ENCODE results near the gene ASTL. TPM values are rescaled to one million over a fixed set of nuclear protein-coding genes. Genes with fewer than 3 reads are reported as not detected.

ASTL gene
- total RNA-seq, 1 donor from 2014 or later: 0.28 TPM

DNA sequence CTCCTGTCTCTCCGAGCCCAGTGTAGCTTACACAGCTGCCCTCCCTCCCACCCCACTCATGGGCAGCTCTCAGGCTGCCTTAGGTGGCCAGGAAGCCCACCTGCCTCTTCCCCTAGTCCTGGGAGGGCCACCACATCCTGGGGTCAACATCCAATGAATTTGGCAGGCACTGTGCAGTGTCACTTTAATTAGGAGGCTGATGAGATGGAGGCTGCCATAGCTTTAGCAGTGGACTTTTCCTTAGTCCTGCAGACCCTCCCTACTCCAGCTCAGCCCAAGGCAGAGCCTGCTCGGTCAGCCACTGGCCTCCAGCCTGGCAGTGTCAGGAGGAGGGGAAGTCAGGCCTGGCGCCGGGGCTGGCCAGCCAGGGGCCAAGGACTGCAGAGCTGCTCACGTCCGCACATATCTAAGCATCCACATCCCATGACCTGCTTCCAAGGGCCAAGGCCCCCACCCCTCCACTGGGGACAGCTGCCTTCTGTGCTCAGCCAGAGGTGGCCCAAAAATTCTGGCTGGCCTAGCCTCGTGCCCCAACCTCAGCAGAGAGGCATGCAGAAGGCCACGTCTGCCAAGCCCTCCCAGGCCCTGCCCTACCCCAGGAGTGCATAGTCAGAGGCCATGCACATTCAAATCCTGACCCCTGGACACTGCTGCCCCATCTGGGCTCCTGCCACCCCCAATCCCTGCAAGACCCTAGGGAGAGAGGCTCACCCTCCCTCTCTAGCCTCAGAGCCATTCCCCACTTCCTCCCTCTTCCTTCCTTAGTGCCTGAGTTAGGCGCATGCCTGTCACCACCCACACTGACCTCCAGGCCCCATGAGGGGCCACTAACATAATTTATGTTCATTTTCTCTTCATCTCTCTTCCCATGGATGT lies 55.0 kb downstream of the ASTL start:
- peak; percentile 38 for ATAC-seq

DNA sequence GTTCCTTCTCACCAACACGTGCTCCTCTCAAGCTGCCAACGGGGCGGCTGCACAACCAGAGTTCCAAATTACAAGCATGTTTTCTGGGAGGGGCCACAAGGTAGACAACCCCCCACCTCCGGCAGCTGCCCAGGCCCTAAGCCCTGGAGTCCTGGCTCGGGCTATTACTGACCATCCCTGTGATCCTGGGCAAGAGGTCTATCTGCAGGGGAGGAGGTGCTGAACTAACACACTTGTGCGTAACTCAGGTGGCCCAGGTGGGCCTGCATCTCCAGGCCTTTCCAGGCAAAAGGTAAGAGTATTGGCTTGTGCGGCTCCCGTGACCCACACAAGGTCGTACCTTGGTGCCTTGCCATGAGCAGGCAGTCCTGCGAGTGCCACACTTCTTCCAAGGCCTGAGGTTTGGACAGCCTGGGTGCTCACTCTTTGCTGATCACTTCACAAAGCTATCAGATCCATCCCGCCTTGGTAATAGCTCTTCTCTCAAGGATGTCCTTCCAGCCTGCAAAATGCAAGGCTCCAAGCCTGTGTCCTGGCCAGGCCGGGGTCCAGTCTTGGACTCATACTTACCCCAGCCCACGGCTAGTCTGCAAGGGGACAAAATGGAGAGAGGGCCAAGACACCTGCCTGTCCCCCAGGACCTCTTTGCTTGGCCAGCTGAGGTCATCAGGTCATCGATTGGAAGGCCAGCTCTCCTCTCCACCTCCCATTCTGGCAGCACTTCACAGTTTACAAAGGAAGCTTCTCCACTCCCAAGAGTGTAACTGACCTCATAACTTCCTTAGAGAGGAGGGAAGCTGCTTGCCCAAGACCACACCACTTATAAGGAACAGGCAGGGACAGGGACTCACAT lies 55.9 kb downstream of the ASTL start:
- ATAC-seq: no peak

GRCh38 chr2:96081042-96081441 lies 57.3 kb downstream of the ASTL start:
- no peak for ATAC-seq

DNA sequence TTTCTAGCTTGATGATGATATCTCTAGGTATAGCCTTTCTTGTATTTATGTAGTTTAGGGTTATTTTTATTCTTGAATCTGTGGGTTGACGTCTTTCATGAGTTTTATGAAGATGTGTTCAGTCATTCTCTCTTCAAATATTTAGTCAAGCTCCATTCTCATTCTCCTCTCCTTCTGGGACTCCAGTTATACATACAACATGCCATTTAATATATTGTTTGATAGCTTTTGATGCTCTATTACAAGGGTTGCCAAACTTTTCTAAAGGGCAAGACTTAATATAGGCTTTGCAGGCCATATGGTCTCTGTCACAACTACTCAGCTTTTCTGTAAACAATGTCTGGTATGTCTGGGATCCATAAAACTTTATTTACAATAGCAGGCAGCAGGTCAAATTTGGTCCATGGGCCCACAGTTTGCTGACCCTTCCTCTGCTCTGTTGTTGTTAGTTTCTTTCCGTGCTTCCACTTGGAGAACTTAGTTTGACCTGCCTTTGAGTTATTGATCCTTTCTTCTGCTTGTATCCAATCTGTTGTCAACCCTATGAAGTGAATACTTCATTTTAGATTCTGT lies 63.0 kb downstream of the ASTL start:
- no peak for ATAC-seq

- no peak for ATAC-seq
Observed at GRCh38 chr2:96074156-96074555, 64.1 kb downstream of the ASTL start.

DNA sequence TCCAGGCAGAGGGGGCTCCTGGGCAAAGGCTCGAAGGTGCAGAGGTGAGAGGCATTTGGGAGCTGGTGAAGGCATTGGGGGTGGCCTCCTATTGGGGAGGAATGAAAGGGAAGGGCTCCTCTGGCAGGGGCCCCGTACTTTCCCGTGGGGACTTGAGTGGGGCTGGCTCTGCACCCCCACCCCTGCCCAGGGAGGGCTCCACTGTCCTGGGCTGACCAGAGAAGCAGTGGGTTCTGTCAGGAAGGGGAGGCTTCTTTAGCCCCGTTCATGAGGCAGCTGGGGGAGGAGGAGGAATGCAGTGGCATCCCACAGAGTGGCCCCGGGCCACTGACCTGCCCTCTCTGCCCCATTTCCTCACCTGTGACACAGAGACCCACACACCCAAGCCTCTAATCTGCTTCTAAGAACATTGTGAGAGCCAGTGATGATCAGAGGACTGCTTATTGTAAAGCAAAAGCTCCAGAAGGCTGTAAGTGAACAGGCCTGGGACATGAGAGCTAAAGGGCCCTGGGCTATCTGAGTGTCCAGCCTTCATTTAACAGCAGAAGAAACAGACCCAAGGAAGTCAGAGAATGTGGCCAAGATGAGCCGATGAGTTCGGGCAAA lies 65.0 kb downstream of the ASTL start:
- ATAC-seq: no peak

Other genes starting within 250 kb of the ASTL start
- 9.6 TPM for gene ANKRD36C, start 146.7 kb downstream of the ASTL start, total RNA-seq
- gene GPAT2, start 103.6 kb downstream of the ASTL start, total RNA-seq: 0.44 TPM
- gene ADRA2B, start 21.9 kb downstream of the ASTL start, total RNA-seq: not detected
- gene DUSP2, start 6.9 kb upstream of the ASTL start, total RNA-seq: 1.8 TPM
- gene STARD7, start 70.3 kb upstream of the ASTL start, total RNA-seq: 66.1 TPM
- gene TMEM127, start 127.5 kb upstream of the ASTL start, total RNA-seq: 34.3 TPM
- 43.2 TPM for gene CIAO1, start 127.7 kb upstream of the ASTL start, total RNA-seq
- 66.6 TPM for gene SNRNP200, start 167.0 kb upstream of the ASTL start, total RNA-seq
- 1.8 TPM for gene ITPRIPL1, start 186.8 kb upstream of the ASTL start, total RNA-seq
- 11.7 TPM for gene NCAPH, start 197.3 kb upstream of the ASTL start, total RNA-seq